Measurements from ENCODE around the gene MAST3. TPM values are rescaled to one million over a fixed set of nuclear protein-coding genes. Genes with fewer than 3 reads are reported as not detected.

Gene MAST3
- total and polyA plus RNA-seq, 2 of the 13 experiments (the other 11 are each of a cell fraction or from before 2014, with no cell fraction given): 4.1 to 4.6 TPM

- TF ChIP-seq MXD3 (CRISPR knock-in tag; IDR thresholded peaks at IDR 0.05) (no peak; the same call in 1 of the 2 replicates), SIN3B (IDR thresholded peaks at IDR 0.05; ENCODE audit: low read length) (no peak), ZSCAN31 (CRISPR knock-in tag; IDR thresholded peaks at IDR 0.05; ENCODE audit: low read depth) (0 out of 2 replicates have a peak, but pooled peaks have one; percentile 49), ZNF460 (CRISPR knock-in tag; IDR thresholded peaks at IDR 0.05; ENCODE audit: borderline replicate concordance) (no peak), ZNF282 (IDR thresholded peaks at IDR 0.05; ENCODE audit: partially characterized antibody) (no peak), ZSCAN9 (CRISPR knock-in tag; IDR thresholded peaks at IDR 0.05; ENCODE audit: borderline replicate concordance) (no peak; the same call in 1 of the 2 replicates), HNF4A (CRISPR knock-in tag; IDR thresholded peaks at IDR 0.05) (no peak), ZKSCAN1 (IDR thresholded peaks at IDR 0.05; ENCODE audit: low read length) (no peak), PHF8 (CRISPR knock-in tag; IDR thresholded peaks at IDR 0.05) (peak; percentile 72), THYN1 (CRISPR knock-in tag; IDR thresholded peaks at IDR 0.05; ENCODE audit: borderline replicate concordance, low read depth) (no peak), ZKSCAN5 (CRISPR knock-in tag; IDR thresholded peaks at IDR 0.05) (no peak), ZNF260 (CRISPR knock-in tag; IDR thresholded peaks at IDR 0.05; ENCODE audit: borderline replicate concordance, low read depth) (no peak), ZNF549 (CRISPR knock-in tag; IDR thresholded peaks at IDR 0.05) (no peak), MEF2D (CRISPR knock-in tag; IDR thresholded peaks at IDR 0.05) (peak; percentile 10; the same call in 1 of the 2 replicates), HIVEP1 (CRISPR knock-in tag; IDR thresholded peaks at IDR 0.05) (no peak), HMGXB4 (CRISPR knock-in tag; IDR thresholded peaks at IDR 0.05; ENCODE audit: borderline replicate concordance in 1 of 2, low read depth in 1 of 2) (0 out of 4 replicates have a peak, but pooled peaks have one; percentile 3 to 21), FOXO4 (CRISPR knock-in tag; conservative IDR thresholded peaks at IDR 0.05) (no peak), HNRNPL (IDR thresholded peaks at IDR 0.05; ENCODE audit: low read depth, low read length) (no peak), CERS6 (CRISPR knock-in tag; IDR thresholded peaks at IDR 0.05) (no peak), CTCF (CRISPR knock-in tag; IDR thresholded peaks at IDR 0.05) (no peak; the same call in 1 of the 2 replicates), ZBTB37 (CRISPR knock-in tag; IDR thresholded peaks at IDR 0.05) (no peak), ZNF451 (CRISPR knock-in tag; IDR thresholded peaks at IDR 0.05) (no peak)
Measured at GRCh38 chr19:18192673-18193387, 95.3 kb downstream of the MAST3 start, which contains the start of gene MPV17L2 (continued).

Data from HepG2 (cell line).